Activated CD8-positive, alpha-beta memory T cell treated with anti-CD3 and anti-CD28 coated beads, Interleukin-2, amount 10 ng/mL, durations not matched to agents 7 days and 5 days (primary cell): ENCODE data around the gene ERGIC3. TPM values are rescaled to one million over a fixed set of nuclear protein-coding genes. Genes with fewer than 3 reads are reported as not detected.

Source experiments
- ATAC-seq: fragments of 150-1000 bp; cut with Tn5 transposase; one replicate; pipeline ENCODE4 v1.10.0; 2021; ENCODE audit warnings: moderate library complexity
- CTCF ChIA-PET: fragments of 350-600 bp; sonication (Branson Sonifier 250); formaldehyde crosslinking; loops from one replicate; lab custom pipeline; 2021; ENCODE audit warnings: antibody characterized with exemption; lab: Charles Lee
- DNase-seq: peaks from one replicate; pipeline ENCODE4 v3.0.0-alpha.2; 2020
- H3K27ac Mint-ChIP-seq: one replicate; pipeline ENCODE4 v1.8.0; 2021; ENCODE audit warnings: mild to moderate bottlenecking, mixed read lengths
- H3K27me3 Mint-ChIP-seq: one replicate; pipeline ENCODE4 v1.8.0; 2021; ENCODE audit warnings: mixed read lengths
- H3K36me3 Mint-ChIP-seq: one replicate; pipeline ENCODE4 v1.8.0; 2021; ENCODE audit warnings: mild to moderate bottlenecking, mixed read lengths
- H3K4me1 Mint-ChIP-seq: one replicate; pipeline ENCODE4 v1.8.0; 2021; ENCODE audit warnings: mixed read lengths
- H3K4me3 Mint-ChIP-seq: one replicate; pipeline ENCODE4 v1.8.0; 2021; ENCODE audit warnings: mild to moderate bottlenecking, moderate library complexity, mixed read lengths
- H3K9me3 Mint-ChIP-seq: one replicate; pipeline ENCODE4 v1.8.0; 2022; ENCODE audit warnings: low read depth, mixed read lengths
- total RNA-seq, 2 experiments: library from RNA; stranded (reverse); gene quantifications; one replicate each; pipeline ENCODE4 v1.2.3, GENCODE V29; 2021

Gene ERGIC3
- total RNA-seq = 100 to 1,000 TPM; 115 to 128 TPM

- Mint-ChIP-seq H3K36me3 (peaks cover 4% of the 10 kb centered on the region), H3K4me1 (peaks cover 19% of the 10 kb centered on the region), H3K4me3 (peak within 1 kb of the TSS; percentile 77), H3K27ac (peak within 1 kb of the TSS; percentile 86), H3K9me3 (no peaks in the 10 kb centered on the region), H3K27me3 (no peaks in the 10 kb centered on the region)
- ATAC-seq = peak; percentile 97
- DNase-seq = peak; percentile 99
- CTCF ChIA-PET = interaction anchor here (1.0 to 2.0 kb wide), 9 partner anchors 16 to 451 kb away, joined by 3 to 6 read pairs (median 3); partner anchors contain the start of gene SCAND1
Observed at GRCh38 chr20:35541783-35542662, at the start of gene ERGIC3. TSS of gene ERGIC3 (plus strand) at chr20:35542078. CDS start at chr20:35542098, 20 bp downstream.

GRCh38 chr20:35492352-35492751, 49.5 kb upstream of the ERGIC3 start:
- CTCF ChIA-PET = interaction anchor here (1.0 kb wide), 1 partner anchor 184 kb away, joined by 3 read pairs; no protein-coding TSS in a partner anchor
- Mint-ChIP-seq H3K4me1 (peaks cover 46% of the 10 kb centered on the region), H3K27me3 (no peaks in the 10 kb centered on the region), H3K4me3 (peak overlapping the region; percentile 93), H3K9me3 (no peaks in the 10 kb centered on the region), H3K27ac (peak overlapping the region; percentile 99), H3K36me3 (peaks cover 57% of the 10 kb centered on the region)
- DNase-seq = no peak
- no peak for ATAC-seq

GRCh38 chr20:35496481-35496880, 45.4 kb upstream of the ERGIC3 start:
- no peak for ATAC-seq
- Mint-ChIP-seq H3K9me3 (no peaks in the 10 kb centered on the region), H3K27me3 (no peaks in the 10 kb centered on the region), H3K27ac (no peak overlapping the region), H3K4me3 (no peak overlapping the region), H3K36me3 (peaks cover 56% of the 10 kb centered on the region), H3K4me1 (peaks cover 18% of the 10 kb centered on the region)
- DNase-seq = no peak
- CTCF ChIA-PET = interaction anchor here (0.9 to 1.5 kb wide), 2 partner anchors 16 to 30 kb away, joined by 3 read pairs; no protein-coding TSS in a partner anchor

GRCh38 chr20:35497320-35497719, 44.6 kb upstream of the ERGIC3 start:
- no peak overlapping the region for H3K4me3 Mint-ChIP-seq
- DNase-seq = no peak
- H3K36me3 Mint-ChIP-seq = peaks cover 55% of the 10 kb centered on the region
- peaks cover 11% of the 10 kb centered on the region for H3K4me1 Mint-ChIP-seq
- H3K27me3 Mint-ChIP-seq = no peaks in the 10 kb centered on the region
- CTCF ChIA-PET = interaction anchor here (1.5 kb wide), 1 partner anchor 15 kb away, joined by 3 read pairs; no protein-coding TSS in a partner anchor
- no peak for ATAC-seq
- no peaks in the 10 kb centered on the region for H3K9me3 Mint-ChIP-seq
- no peak overlapping the region for H3K27ac Mint-ChIP-seq

GRCh38 chr20:35497780-35498189, 44.1 kb upstream of the ERGIC3 start:
- H3K4me1 Mint-ChIP-seq = peaks cover 7% of the 10 kb centered on the region
- H3K27ac Mint-ChIP-seq = no peak overlapping the region
- ATAC-seq = no peak
- CTCF ChIA-PET = interaction anchor here (1.0 to 1.5 kb wide), 2 partner anchors 12 to 15 kb away, joined by 3 read pairs; no protein-coding TSS in a partner anchor
- H3K27me3 Mint-ChIP-seq = no peaks in the 10 kb centered on the region
- H3K9me3 Mint-ChIP-seq = no peaks in the 10 kb centered on the region
- peaks cover 55% of the 10 kb centered on the region for H3K36me3 Mint-ChIP-seq
- H3K4me3 Mint-ChIP-seq = no peak overlapping the region
- DNase-seq = no peak

GRCh38 chr20:35499271-35499670, 42.6 kb upstream of the ERGIC3 start:
- H3K4me1 Mint-ChIP-seq = peaks cover 4% of the 10 kb centered on the region
- CTCF ChIA-PET = interaction anchor here (0.5 kb wide), 1 partner anchor 105 kb away, joined by 3 read pairs; no protein-coding TSS in a partner anchor
- H3K9me3 Mint-ChIP-seq = no peaks in the 10 kb centered on the region
- H3K36me3 Mint-ChIP-seq = peaks cover 52% of the 10 kb centered on the region
- H3K27ac Mint-ChIP-seq = no peak overlapping the region
- ATAC-seq (no peak), DNase-seq (no peak)
- no peaks in the 10 kb centered on the region for H3K27me3 Mint-ChIP-seq
- no peak overlapping the region for H3K4me3 Mint-ChIP-seq

- no peaks in the 10 kb centered on the region for H3K9me3 Mint-ChIP-seq
- no peaks in the 10 kb centered on the region for H3K27me3 Mint-ChIP-seq
Observed at GRCh38 chr20:35502352-35502751, 39.5 kb upstream of the ERGIC3 start.

GRCh38 chr20:35503281-35503680, 38.6 kb upstream of the ERGIC3 start:
- CTCF ChIA-PET = no interaction called here

More at GRCh38 chr20:35502352-35502751, 39.5 kb upstream of the ERGIC3 start:
- ATAC-seq = no peak
- CTCF ChIA-PET = no interaction called here
- Mint-ChIP-seq H3K27ac (no peak overlapping the region), H3K4me3 (no peak overlapping the region), H3K4me1 (peaks cover 34% of the 10 kb centered on the region), H3K36me3 (peaks cover 59% of the 10 kb centered on the region)
- no peak for DNase-seq

GRCh38 chr20:35503841-35504561, 37.9 kb upstream of the ERGIC3 start:
- Mint-ChIP-seq H3K36me3 (peaks cover 64% of the 10 kb centered on the region), H3K4me3 (no peak overlapping the region), H3K27me3 (no peaks in the 10 kb centered on the region), H3K4me1 (peaks cover 37% of the 10 kb centered on the region), H3K27ac (peak overlapping the region; percentile 44), H3K9me3 (no peaks in the 10 kb centered on the region)
- DNase-seq (no peak), ATAC-seq (no peak)
- CTCF ChIA-PET = interaction anchor here (1.1 to 1.2 kb wide), 2 partner anchors 9 to 13 kb away, joined by 3 read pairs; no protein-coding TSS in a partner anchor

More at GRCh38 chr20:35503281-35503680, 38.6 kb upstream of the ERGIC3 start:
- Mint-ChIP-seq H3K4me1 (peaks cover 37% of the 10 kb centered on the region), H3K9me3 (no peaks in the 10 kb centered on the region), H3K4me3 (no peak overlapping the region), H3K36me3 (peaks cover 63% of the 10 kb centered on the region), H3K27ac (no peak overlapping the region), H3K27me3 (no peaks in the 10 kb centered on the region)
- DNase-seq = no peak
- ATAC-seq = no peak

- H3K4me1 Mint-ChIP-seq = peaks cover 37% of the 10 kb centered on the region
- H3K27ac Mint-ChIP-seq = peak overlapping the region; percentile 58
- DNase-seq = no peak
- H3K4me3 Mint-ChIP-seq = no peak overlapping the region
- CTCF ChIA-PET = interaction anchor here (1.1 to 1.2 kb wide), 2 partner anchors 10 to 14 kb away, joined by 3 read pairs; no protein-coding TSS in a partner anchor
- no peaks in the 10 kb centered on the region for H3K27me3 Mint-ChIP-seq
- H3K36me3 Mint-ChIP-seq = peaks cover 63% of the 10 kb centered on the region
- ATAC-seq = no peak
- H3K9me3 Mint-ChIP-seq = no peaks in the 10 kb centered on the region
Observed at GRCh38 chr20:35504751-35505150, 37.1 kb upstream of the ERGIC3 start.

- CTCF ChIA-PET = interaction anchor here (0.5 to 0.9 kb wide), 2 partner anchors 43 to 140 kb away, joined by 3 read pairs; no protein-coding TSS in a partner anchor
- ATAC-seq (peak; percentile 54), DNase-seq (no peak)
- H3K4me1 Mint-ChIP-seq = peaks cover 37% of the 10 kb centered on the region
- peak overlapping the region; percentile 84 for H3K27ac Mint-ChIP-seq
- H3K36me3 Mint-ChIP-seq = peaks cover 60% of the 10 kb centered on the region
- H3K27me3 Mint-ChIP-seq = no peaks in the 10 kb centered on the region
- H3K4me3 Mint-ChIP-seq = peak overlapping the region; percentile 15
- no peaks in the 10 kb centered on the region for H3K9me3 Mint-ChIP-seq
Observed at GRCh38 chr20:35506179-35506578, 35.7 kb upstream of the ERGIC3 start.

- DNase-seq (peak; percentile 59), ATAC-seq (peak; percentile 77)
- Mint-ChIP-seq H3K27me3 (no peaks in the 10 kb centered on the region), H3K4me3 (no peak overlapping the region), H3K9me3 (no peaks in the 10 kb centered on the region), H3K36me3 (peaks cover 64% of the 10 kb centered on the region), H3K4me1 (peaks cover 37% of the 10 kb centered on the region), H3K27ac (peak overlapping the region; percentile 84)
- CTCF ChIA-PET = interaction anchor here (0.6 to 1.2 kb wide), 5 partner anchors 16 to 112 kb away, joined by 3 to 4 read pairs (median 3); partner anchors contain the start of gene ERGIC3
Observed at GRCh38 chr20:35506872-35507638, 34.8 kb upstream of the ERGIC3 start.
